Common myeloid progenitor, CD34-positive (primary cell): Measurements from ENCODE around the gene AP4E1.

Source experiments
- CTCF ChIA-PET: fragments of 350-600 bp; sonication (Branson Sonifier 250); formaldehyde crosslinking; loops from one replicate; lab custom pipeline; 2021; ENCODE audit warnings: antibody characterized with exemption; lab: Charles Lee
- POLR2A ChIA-PET: fragments of 350-600 bp; sonication (Branson Sonifier 250); formaldehyde crosslinking; loops from one replicate; lab custom pipeline; 2021; ENCODE audit warnings: antibody characterized with exemption; lab: Charles Lee
- DNase-seq, 3 donors: peaks; one replicate each; pipeline versions ENCODE4 v3.0.0 to v3.0.0-alpha.2; 2013
- H3K27ac ChIP-seq, 2 experiments: 1 replicate in 1 of 2; 2 replicates in 1 of 2; pipeline ENCODE4 v1.7.0; 2013; ENCODE audit warnings: inconsistent platforms in 2 of 2, low read length in 2 of 2, mild to moderate bottlenecking in 2 of 2, low read depth in 1 of 2, moderate library complexity in 1 of 2; ENCODE audit not compliant: severe bottlenecking in 2 of 2, insufficient read depth in 1 of 2, poor library complexity in 1 of 2
- H3K27me3 ChIP-seq, 5 experiments: replicated peaks in 2 of 5; 1 replicate in 3 of 5; 2 replicates in 2 of 5; pipeline versions ENCODE4 v1.6.1 to v1.7.0; 2013; ENCODE audit warnings: low read length in 4 of 5, mild to moderate bottlenecking in 2 of 5, moderate library complexity in 2 of 5, inconsistent platforms in 1 of 5; ENCODE audit not compliant: insufficient read depth in 5 of 5, control insufficient read depth in 4 of 5
- H3K36me3 ChIP-seq, 4 experiments: 1 replicate in 2 of 4; 2 replicates in 2 of 4; pipeline versions ENCODE4 v1.6.1 to v1.7.0; 2013; ENCODE audit warnings: low read length in 3 of 4, control low read depth in 1 of 4, mild to moderate bottlenecking in 1 of 4; ENCODE audit not compliant: control insufficient read depth in 4 of 4, insufficient read depth in 4 of 4
- H3K4me1 ChIP-seq, 4 experiments: 1 replicate in 3 of 4; 2 replicates in 1 of 4; pipeline versions ENCODE4 v1.6.1 to v1.7.1; 2013; ENCODE audit warnings: low read length in 3 of 4, mild to moderate bottlenecking in 3 of 4, control low read depth in 1 of 4, inconsistent platforms in 1 of 4, moderate library complexity in 1 of 4; ENCODE audit not compliant: control insufficient read depth in 4 of 4, insufficient read depth in 4 of 4; ENCODE audit errors: control extremely low read depth in 1 of 4
- H3K4me3 ChIP-seq, 7 experiments: 1 replicate in 4 of 7; 2 replicates in 3 of 7; pipeline versions ENCODE4 v1.5.1 to v1.7.0; 2013; ENCODE audit warnings: mild to moderate bottlenecking in 7 of 7, low read length in 6 of 7, moderate library complexity in 6 of 7, inconsistent platforms in 2 of 7, low read depth in 2 of 7, control low read depth in 1 of 7; ENCODE audit not compliant: insufficient read depth in 4 of 7, control insufficient read depth in 1 of 7; ENCODE audit errors: extremely low read depth in 1 of 7
- H3K9me3 ChIP-seq, 5 experiments: 1 replicate in 4 of 5; 2 replicates in 1 of 5; pipeline versions ENCODE4 v1.6.1 to v1.7.1; 2013; ENCODE audit warnings: low read length in 4 of 5, mild to moderate bottlenecking in 2 of 5, inconsistent platforms in 1 of 5, low read depth in 1 of 5, moderate library complexity in 1 of 5; ENCODE audit not compliant: control insufficient read depth in 4 of 5, insufficient read depth in 2 of 5; ENCODE audit errors: control extremely low read depth in 1 of 5
- WGBS: methylation state at CpG from one replicate; pipeline ENCODE4 v1.1.5; 2013; ENCODE audit not compliant: insufficient coverage; 5-methylcytosine and 5-hydroxymethylcytosine counted together

Gene AP4E1

GRCh38 chr15:50880206-50880605 lies 28.3 kb upstream of the AP4E1 start:
- H3K9me3 ChIP-seq = no peaks in the 10 kb centered on the region
- no peaks in the 10 kb centered on the region for H3K27me3 ChIP-seq
- ChIA-PET POLR2A (no interaction called here), CTCF (interaction anchor here (1.2 to 1.7 kb wide), 2 partner anchors 13 to 204 kb away, joined by 3 to 4 read pairs; no protein-coding TSS in a partner anchor)
- WGBS = 100% methylated on average over 1 of the region's 2 CpGs
- no peaks in the 10 kb centered on the region for H3K36me3 ChIP-seq
- no peak for DNase-seq
- no peak overlapping the region for H3K4me3 ChIP-seq
- H3K4me1 ChIP-seq = peaks cover 8 to 45% (median 29%) of the 10 kb centered on the region in 4 experiments
- peak overlapping the region in 1 of 2 experiments; percentile 25 for H3K27ac ChIP-seq

DNA sequence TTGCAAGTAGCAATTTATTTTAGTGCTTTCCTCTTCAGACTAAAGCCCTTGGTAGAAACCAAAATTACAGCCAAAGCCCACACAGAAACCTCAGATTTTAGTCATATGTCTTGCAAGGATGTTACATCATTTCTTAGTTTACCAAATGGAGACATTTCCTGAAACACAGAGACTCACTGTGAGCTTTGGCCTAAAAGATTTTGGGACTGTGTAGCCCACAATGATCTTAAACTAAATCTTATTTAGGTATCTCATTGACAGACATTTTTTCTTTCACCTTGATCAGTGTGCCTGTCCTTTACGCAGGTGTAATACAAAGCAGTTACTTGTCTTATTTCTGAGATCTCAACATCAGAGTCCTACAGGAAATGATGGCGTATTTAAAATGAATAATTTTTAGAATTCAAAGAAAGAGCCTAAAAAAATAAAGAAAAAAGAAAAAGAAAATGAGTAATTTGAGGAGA lies 27.8 kb upstream of the AP4E1 start:
- Histone ChIP-seq H3K36me3 (no peaks in the 10 kb centered on the region), H3K27me3 (no peaks in the 10 kb centered on the region), H3K9me3 (no peaks in the 10 kb centered on the region), H3K4me3 (no peak overlapping the region), H3K27ac (peak overlapping the region in 1 of 2 experiments; percentile 12), H3K4me1 (peaks cover 8 to 48% (median 32%) of the 10 kb centered on the region in 4 experiments)
- ChIA-PET CTCF (interaction anchor here (1.2 to 1.7 kb wide), 2 partner anchors 13 to 205 kb away, joined by 3 to 4 read pairs; no protein-coding TSS in a partner anchor), POLR2A (interaction anchor here (0.6 kb wide), 1 partner anchor 1786 kb away, joined by 3 read pairs; no protein-coding TSS in a partner anchor)
- WGBS = 100% methylated on average over 1 of the region's 2 CpGs
- DNase-seq = peak in 1 of 3 donors; percentile 60

DNA sequence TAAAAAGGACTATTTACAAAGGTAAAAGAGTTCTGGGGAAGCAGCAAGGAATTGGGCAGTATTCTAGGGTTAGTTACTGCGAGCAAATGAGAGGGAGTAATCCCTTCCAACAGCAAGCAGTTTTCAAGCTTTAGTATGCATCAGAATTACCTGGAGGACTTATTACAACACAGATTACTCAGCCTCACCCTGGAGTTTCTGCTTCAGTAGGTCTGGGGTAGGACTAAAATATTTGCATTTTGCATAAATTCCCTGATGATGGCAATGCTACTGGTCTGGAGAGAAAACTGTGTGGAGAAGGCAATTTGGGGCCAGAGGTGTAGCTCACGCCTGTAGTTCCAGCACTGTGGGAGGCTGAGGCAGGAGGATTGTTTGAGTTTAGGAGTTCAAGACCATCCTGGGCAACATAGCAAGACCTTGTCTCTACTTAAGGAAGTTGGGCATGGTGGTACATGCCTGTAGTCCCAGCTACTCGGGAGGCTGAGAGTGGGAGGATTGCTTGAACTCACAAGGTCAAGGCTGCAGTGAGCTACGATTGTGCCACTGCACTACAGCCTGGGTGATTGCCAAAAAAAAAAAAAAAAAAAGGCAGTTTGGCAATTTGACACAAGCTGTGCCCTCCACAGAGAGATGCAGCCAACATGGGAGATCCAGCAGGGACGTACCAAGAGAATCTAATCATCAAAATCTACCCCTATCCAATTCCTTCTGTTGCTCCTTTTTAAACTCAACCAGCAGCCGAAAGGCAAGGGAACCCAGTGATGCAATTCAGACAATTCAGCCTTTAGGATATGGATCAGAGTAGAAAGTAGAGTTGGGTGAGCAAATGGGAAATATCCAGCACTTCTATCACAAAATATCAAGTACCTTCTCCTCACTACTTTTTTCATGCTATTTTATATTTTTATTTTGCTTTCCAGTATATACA lies 27.1 kb upstream of the AP4E1 start:
- H3K4me3 ChIP-seq = no peak overlapping the region
- no peaks in the 10 kb centered on the region for H3K27me3 ChIP-seq
- H3K27ac ChIP-seq = no peak overlapping the region
- H3K4me1 ChIP-seq = peaks cover 8 to 48% (median 32%) of the 10 kb centered on the region in 4 experiments
- H3K9me3 ChIP-seq = no peaks in the 10 kb centered on the region
- no peak for DNase-seq
- H3K36me3 ChIP-seq = no peaks in the 10 kb centered on the region
- ChIA-PET POLR2A (interaction anchor here (0.6 kb wide), 1 partner anchor 1787 kb away, joined by 3 read pairs; no protein-coding TSS in a partner anchor), CTCF (interaction anchor here (1.7 kb wide), 1 partner anchor 205 kb away, joined by 4 read pairs; no protein-coding TSS in a partner anchor)
- 94% methylated on average over 3 of the region's 6 CpGs for WGBS

GRCh38 chr15:50883903-50884302 lies 24.6 kb upstream of the AP4E1 start:
- POLR2A ChIA-PET = no interaction called here
- CTCF ChIA-PET = no interaction called here
- H3K27me3 ChIP-seq = no peaks in the 10 kb centered on the region
- H3K27ac ChIP-seq = no peak overlapping the region
- no peaks in the 10 kb centered on the region for H3K36me3 ChIP-seq
- H3K4me1 ChIP-seq = peaks cover 8 to 39% (median 28%) of the 10 kb centered on the region in 4 experiments
- H3K4me3 ChIP-seq = peak overlapping the region in 3 of 7 experiments; percentile 12 to 54 (median 13)
- no peaks in the 10 kb centered on the region for H3K9me3 ChIP-seq
- peak; percentile 69 to 93 (median 92) for DNase-seq
- WGBS = 0% methylated on average over 1 of the region's 2 CpGs

- ChIA-PET POLR2A (no interaction called here), CTCF (interaction anchor here (0.9 to 2.0 kb wide), 4 partner anchors 12 to 217 kb away, joined by 3 to 6 read pairs (median 3); no protein-coding TSS in a partner anchor)
- no peak for DNase-seq
- 100% methylated on average over 2 of the region's 5 CpGs for WGBS
- Histone ChIP-seq H3K4me1 (peaks cover 8 to 39% (median 27%) of the 10 kb centered on the region in 4 experiments), H3K27me3 (no peaks in the 10 kb centered on the region), H3K4me3 (peak overlapping the region in 2 of 7 experiments; percentile 1 to 12), H3K9me3 (no peaks in the 10 kb centered on the region), H3K36me3 (no peaks in the 10 kb centered on the region), H3K27ac (no peak overlapping the region)
Measured at GRCh38 chr15:50884540-50884939, 23.9 kb upstream of the AP4E1 start.

GRCh38 chr15:50886139-50886467 lies 22.4 kb upstream of the AP4E1 start:
- Histone ChIP-seq H3K4me3 (no peak overlapping the region), H3K36me3 (no peaks in the 10 kb centered on the region), H3K4me1 (peaks cover 0 to 27% (median 21%) of the 10 kb centered on the region in 4 experiments), H3K27ac (no peak overlapping the region), H3K27me3 (no peaks in the 10 kb centered on the region), H3K9me3 (peaks cover 0 to 4% (median 0%) of the 10 kb centered on the region in 5 experiments)
- no peak for DNase-seq
- CTCF ChIA-PET = interaction anchor here (0.6 to 2.2 kb wide), 5 partner anchors 10 to 22 kb away, joined by 3 to 6 read pairs (median 3); no protein-coding TSS in a partner anchor
- POLR2A ChIA-PET = no interaction called here
